ENCODE results near the gene MAD2L1.

The MAD2L1 gene

GRCh38 chr4:120008957-120009356 is 57.7 kb downstream of the MAD2L1 start:
- no peak for TF ChIP-seq CTCF (IDR thresholded peaks at IDR 0.05; ENCODE audit: low read depth, low read length)
- no peak for DNase-seq
- H3K27me3 ChIP-seq (ENCODE audit: insufficient read depth, low read depth, severe bottlenecking), result no peaks in the 10 kb centered on the region

GRCh38 chr4:120007896-120008436 is 58.7 kb downstream of the MAD2L1 start:
- H3K9me3 ChIP-seq (ENCODE audit: severe bottlenecking), result no peaks in the 10 kb centered on the region
- TF ChIP-seq CTCF (IDR thresholded peaks at IDR 0.05; ENCODE audit: low read depth, low read length), result no peak
- no peaks in the 10 kb centered on the region for H3K27me3 ChIP-seq (ENCODE audit: insufficient read depth, low read depth, severe bottlenecking)
- no peak overlapping the region for H3K4me3 ChIP-seq (ENCODE audit: low read depth, low read length)
- no peaks in the 10 kb centered on the region for H3K36me3 ChIP-seq
- DNase-seq, result no peak
- H3K27ac ChIP-seq, result no peak overlapping the region

More at GRCh38 chr4:120008957-120009356, 57.7 kb downstream of the MAD2L1 start:
- no peaks in the 10 kb centered on the region for H3K36me3 ChIP-seq
- no peaks in the 10 kb centered on the region for H3K9me3 ChIP-seq (ENCODE audit: severe bottlenecking)
- no peak overlapping the region for H3K27ac ChIP-seq
- no peak overlapping the region for H3K4me3 ChIP-seq (ENCODE audit: low read depth, low read length)

GRCh38 chr4:120007191-120007871 is 59.3 kb downstream of the MAD2L1 start:
- H3K27ac ChIP-seq, result no peak overlapping the region
- no peak for DNase-seq
- TF ChIP-seq CTCF (IDR thresholded peaks at IDR 0.05; ENCODE audit: low read depth, low read length), result no peak
- H3K27me3 ChIP-seq (ENCODE audit: insufficient read depth, low read depth, severe bottlenecking), result no peaks in the 10 kb centered on the region
- H3K4me3 ChIP-seq (ENCODE audit: low read depth, low read length), result no peak overlapping the region
- H3K36me3 ChIP-seq, result no peaks in the 10 kb centered on the region
- H3K9me3 ChIP-seq (ENCODE audit: severe bottlenecking), result no peaks in the 10 kb centered on the region

All from WERI-Rb-1 (cell line).